Smooth muscle cell of the brain vasculature (primary cell): ENCODE results near the gene AFF3.

Experiments
- DNase-seq: peaks from one replicate; pipeline ENCODE4 v3.0.0-alpha.2; 2012; ENCODE audit warnings: low read depth, low spot score

The AFF3 gene

GRCh38 chr2:100070078-100070477, 72.3 kb downstream of the AFF3 start:
- no peak for DNase-seq

- DNase-seq, result no peak
These were observed 74.0 kb downstream of the AFF3 start for GRCh38 chr2:100068395-100068794.

- no peak for DNase-seq
These were observed 74.6 kb downstream of the AFF3 start for GRCh38 chr2:100067784-100068183.

GRCh38 chr2:100066856-100067255, 75.5 kb downstream of the AFF3 start:
- DNase-seq, result no peak

DNA sequence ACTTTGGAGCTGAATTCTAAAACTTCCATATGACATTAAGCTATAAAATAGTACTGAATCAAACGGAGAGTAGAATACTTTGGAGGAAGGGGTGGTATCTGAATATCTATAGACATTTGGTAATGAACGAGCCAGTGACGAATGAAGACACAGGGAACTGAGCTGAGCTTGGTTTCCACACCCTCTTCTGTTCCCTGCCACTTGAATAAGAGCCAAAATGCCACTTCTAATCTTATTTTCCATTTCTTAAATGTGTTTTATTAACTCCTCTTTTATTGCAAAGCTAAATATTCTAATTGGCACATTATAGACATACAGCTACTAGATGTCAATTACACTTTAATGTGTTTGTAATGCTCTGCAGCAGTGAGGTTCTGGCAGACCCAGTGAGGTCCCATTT, 76.1 kb downstream of the AFF3 start:
- no peak for DNase-seq

- DNase-seq, result no peak
These were observed 77.6 kb downstream of the AFF3 start for GRCh38 chr2:100064592-100065428.

DNA sequence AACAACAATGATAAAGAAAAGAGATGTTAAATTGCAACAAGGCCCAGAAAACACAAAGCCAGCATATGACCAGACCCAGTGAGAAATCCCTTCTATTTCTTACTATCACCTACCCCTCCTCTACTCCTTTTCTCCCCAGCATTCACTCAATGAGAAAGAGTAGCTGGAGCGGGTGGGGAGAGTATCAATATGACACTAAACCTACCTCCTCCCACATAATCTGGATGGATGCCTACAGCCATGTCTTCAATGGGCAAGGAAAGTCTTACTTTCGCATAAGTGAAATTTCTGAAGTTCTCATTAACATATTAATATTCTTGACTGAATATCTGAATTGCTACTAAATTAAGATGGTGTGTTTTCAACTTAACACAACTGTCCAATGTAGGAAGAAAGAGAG, 78.2 kb downstream of the AFF3 start:
- DNase-seq, result no peak

DNA sequence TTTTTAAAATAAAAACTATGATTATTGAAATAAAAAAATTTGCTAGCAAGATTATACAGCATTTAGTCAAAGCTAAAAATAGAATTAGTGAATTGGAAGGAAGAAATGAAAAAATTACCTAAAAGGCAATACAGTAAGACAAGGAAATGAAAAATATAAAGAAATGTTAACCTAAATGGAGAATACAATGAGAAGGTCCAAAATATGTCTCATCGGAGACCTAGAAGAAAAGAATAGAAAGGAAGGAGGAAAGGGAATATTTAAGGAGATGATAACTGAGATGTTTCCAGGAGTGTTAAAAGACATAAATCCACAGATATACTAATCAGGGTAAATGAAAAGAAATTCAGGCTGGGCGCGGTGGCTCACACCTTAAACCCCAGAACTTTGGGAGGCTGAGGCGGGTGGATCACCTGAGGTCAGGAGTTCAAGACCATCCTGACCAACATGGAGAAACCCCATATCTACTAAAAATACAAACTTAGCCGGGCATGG, 78.9 kb downstream of the AFF3 start:
- no peak for DNase-seq

DNA sequence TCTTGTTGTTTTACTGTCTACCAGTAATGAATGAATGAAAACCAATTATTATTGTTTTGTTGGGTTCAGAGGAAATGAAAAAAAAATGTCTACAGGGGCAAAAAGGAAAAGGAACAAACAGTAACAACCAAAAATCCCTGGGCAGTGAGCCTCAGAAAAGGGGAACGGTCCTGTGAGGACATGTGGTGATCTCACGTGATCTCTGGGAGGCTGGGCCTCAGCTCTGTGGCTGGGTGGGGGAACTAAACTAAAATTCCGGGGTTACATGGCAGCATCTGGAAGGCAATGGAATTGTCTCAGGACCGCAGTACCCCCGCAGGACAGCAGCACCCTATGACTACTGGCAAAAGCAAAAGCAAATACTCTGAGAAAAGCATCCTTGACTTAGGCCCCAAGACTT, 80.1 kb downstream of the AFF3 start:
- no peak for DNase-seq

- no peak for DNase-seq
These were observed 81.5 kb downstream of the AFF3 start for GRCh38 chr2:100060875-100061274.

- DNase-seq, result no peak
These were observed 82.8 kb downstream of the AFF3 start for GRCh38 chr2:100059638-100060037.

- DNase-seq, result no peak
These were observed 84.5 kb downstream of the AFF3 start for GRCh38 chr2:100057901-100058261.

DNA sequence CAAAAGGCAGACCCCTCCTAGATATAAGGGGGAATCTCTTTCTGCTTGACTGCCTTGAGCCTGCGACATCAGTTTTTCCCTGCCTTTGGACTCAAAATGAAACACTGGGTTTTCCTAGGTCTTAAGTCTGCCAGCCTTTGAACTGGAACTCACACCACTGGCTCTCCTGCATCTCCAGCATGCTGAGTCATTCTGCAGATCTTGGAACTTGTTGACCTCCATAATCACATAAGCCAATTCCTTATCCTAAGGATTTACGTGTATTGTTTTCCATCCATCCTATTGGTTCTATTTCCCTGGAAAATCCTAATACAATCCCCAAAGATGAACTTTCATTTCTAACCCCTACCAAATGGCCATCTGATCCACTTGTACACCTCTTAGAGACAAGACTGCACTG, 88.0 kb downstream of the AFF3 start:
- no peak for DNase-seq

- DNase-seq, result no peak
These were observed 89.1 kb downstream of the AFF3 start for GRCh38 chr2:100053087-100053885.

GRCh38 chr2:100052650-100053049, 89.7 kb downstream of the AFF3 start:
- DNase-seq, result no peak

DNA sequence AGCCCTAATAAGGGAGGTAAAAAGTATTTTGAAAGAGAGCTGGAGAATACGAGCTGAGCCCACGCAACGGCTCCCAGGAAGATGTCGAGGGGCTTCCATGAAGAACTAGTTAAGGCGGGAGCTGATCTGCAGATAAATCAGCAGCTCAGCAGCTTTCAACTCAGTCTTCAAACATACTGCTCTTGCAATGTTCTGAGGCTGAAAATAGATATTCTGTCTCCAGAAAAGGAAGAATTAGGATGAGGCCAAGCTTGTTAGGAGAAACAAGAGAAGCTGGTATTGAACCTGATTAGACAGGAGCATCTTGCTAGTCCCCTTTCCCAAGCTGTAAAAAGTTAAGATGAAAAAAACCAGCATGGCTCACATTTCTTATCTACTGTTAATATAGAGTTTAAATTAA, 91.1 kb downstream of the AFF3 start:
- DNase-seq, result no peak

GRCh38 chr2:100050685-100051084, 91.7 kb downstream of the AFF3 start:
- DNase-seq, result no peak

DNA sequence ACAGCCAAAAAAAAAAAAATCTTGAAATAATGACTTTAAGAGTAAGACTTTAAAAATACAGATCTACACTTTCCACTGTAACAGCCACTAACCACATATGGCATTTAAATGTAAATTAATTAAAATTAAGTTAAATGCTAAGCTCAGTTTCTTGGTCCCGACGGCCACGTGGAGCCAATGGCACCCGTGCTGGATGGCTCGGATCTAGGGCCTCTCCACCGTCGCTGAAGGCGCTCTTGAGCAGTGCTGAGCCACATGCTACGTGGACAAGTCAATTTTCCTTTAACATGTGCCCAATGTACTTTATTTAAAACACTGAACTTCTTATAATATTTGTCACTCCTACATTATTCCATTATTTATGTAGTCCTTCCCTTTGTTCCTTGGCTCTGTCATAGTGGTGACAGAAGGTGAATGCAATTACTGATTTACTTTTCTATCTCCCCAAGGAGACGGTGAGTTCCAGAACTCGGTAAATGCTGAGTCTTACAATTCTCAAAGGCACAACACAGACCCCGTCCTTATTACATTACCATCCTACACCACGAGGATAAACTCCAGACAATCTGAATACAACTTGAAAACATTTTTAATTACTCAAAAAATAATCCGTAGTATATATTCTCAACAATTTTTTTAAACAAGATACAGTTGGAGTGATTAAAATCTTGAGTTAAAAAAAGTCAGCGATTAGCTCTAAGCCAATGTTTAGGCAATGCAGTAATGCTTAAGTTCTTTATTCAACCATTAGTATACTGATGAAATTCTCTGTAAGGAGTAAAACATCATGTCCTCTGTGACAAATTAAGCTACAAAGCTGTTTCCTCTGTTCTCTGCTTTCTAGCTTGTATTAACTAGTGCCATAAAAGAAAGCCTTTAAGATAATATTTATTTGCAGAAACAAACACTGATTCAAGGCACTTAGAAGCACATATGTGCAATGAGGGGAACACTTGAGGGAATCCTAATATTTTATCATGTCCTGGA, 95.1 kb downstream of the AFF3 start:
- no peak for DNase-seq

DNA sequence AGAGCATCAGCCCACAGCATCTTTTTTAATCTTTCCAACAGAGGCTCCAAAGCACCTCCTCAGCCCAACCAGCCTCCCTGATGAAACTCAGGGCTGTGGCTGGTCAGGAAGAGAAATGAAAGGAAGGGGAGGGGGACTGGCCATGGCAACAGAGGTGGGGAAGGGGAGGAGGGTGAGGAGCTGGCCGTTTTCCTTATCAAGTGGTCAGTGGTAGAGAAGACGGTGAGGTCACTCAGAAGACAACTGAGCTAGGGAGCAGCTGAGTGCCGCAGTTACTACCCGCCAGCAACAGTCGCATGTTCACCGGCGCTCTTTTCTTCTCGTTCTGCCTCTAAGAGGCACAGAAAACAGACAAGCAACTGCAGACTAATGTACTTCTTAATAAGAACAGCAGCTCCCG, 97.4 kb downstream of the AFF3 start:
- DNase-seq, result no peak

DNA sequence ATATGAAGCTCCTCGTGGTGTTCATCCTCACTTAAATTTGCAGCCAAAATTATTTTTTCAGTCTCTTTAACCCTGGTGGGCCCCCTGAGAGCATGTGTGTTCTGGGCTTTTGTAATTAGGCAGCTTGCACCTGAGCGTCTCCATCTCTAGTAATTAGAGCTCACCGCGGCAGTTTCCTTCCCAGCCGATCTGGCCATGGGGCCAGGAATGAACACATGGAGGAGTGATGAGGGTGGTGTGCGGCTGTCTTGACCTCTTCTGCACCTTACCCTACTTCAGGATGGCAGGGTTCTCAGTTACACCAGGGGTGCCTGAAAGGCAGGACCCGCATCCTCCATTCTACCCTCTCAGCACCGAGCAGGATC, 98.5 kb downstream of the AFF3 start:
- DNase-seq, result no peak

- DNase-seq, result no peak
These were observed 99.1 kb downstream of the AFF3 start for GRCh38 chr2:100043081-100043890.
